HG03460 (cell line): ENCODE data around the gene SDF4.

Experiments
- ATAC-seq: cut with Tn5 transposase; IDR thresholded peaks from one replicate; pipeline ENCODE4 v1.9.1; 2021; ENCODE audit not compliant: unreplicated experiment

SDF4 gene

GRCh38 chr1:1168451-1169411 lies 63.1 kb downstream of the SDF4 start:
- ATAC-seq = no peak

DNA sequence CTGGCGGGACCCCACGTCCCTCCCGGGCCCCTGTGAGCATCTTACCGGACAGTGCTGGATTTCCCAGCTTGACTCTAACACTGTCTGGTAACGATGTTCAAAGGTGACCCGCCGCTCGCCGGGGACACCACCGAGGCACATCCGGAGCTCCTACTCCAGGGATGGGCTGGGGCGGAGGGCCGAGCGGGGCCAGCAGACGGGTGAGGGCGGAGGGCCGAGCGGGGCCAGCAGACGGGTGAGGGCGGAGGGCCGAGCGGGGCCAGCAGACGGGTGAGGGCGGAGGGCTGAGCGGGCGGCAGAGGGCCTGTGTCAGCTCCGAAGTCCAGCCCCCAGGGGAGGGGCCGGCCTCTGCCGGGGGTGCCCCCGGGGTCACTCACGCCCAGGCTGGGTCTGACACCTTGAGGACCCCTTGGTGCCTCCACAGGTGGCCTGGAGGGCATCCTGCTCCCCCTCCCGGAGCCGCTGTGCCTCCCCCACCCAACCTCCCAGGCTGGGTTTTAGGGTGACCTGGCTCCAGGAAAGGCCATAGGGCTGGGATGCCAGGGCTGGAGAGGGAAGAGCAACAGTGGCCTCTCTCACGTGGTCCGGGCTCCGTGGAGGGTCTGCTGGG lies 63.9 kb downstream of the SDF4 start:
- no peak for ATAC-seq

DNA sequence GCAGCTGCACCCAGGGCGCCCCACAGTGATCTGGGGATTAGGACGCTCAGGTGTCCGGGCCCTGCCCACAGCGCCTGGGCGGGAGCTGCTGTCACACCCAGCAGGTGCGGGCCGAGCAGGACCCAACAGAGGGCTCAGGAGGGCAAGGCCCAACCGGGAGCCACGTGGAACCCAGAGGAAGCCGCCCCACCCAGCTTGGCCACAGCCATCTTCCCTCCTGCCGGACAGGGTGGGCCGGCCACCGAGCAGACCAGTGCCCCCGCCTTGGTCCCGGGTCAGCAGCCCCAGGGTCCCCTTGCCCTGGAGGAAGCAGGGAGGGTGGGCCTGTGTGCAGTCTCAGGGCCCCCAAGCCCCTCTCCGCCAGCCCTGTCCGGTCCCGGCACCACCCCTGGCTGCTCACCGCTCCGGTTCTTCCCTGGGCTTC lies 64.4 kb downstream of the SDF4 start:
- no peak for ATAC-seq
